RPMI7951 (cell line): ENCODE results near the gene CD4. TPM values are rescaled to one million over a fixed set of nuclear protein-coding genes. Genes with fewer than 3 reads are reported as not detected.

Experiments used
- DNase-seq: peaks from one replicate; pipeline ENCODE4 v3.0.0-alpha.2; 2012; ENCODE audit warnings: low read depth
- total RNA-seq: library from RNA; depleted of rRNA; stranded (reverse); fragments of >200 nt; shearing (Covaris generic); gene quantifications from 2 replicates; pipeline ENCODE4 v1.2.3, GENCODE V29; 2014

The CD4 gene
- total RNA-seq, 1 experiment from 2014 or later: 5.4 TPM

GRCh38 chr12:6813363-6813762 lies 24.0 kb downstream of the CD4 start:
- DNase-seq: no peak

- DNase-seq: no peak
These were observed 27.3 kb downstream of the CD4 start for GRCh38 chr12:6816598-6816997.

- DNase-seq: no peak
These were observed 27.8 kb downstream of the CD4 start for GRCh38 chr12:6817098-6817497.

- no peak for DNase-seq
These were observed 28.4 kb downstream of the CD4 start for GRCh38 chr12:6817662-6818157.

GRCh38 chr12:6818222-6818621 lies 28.9 kb downstream of the CD4 start:
- no peak for DNase-seq

GRCh38 chr12:6818645-6819044 lies 29.3 kb downstream of the CD4 start:
- DNase-seq: no peak

- no peak for DNase-seq
These were observed 30.0 kb downstream of the CD4 start for GRCh38 chr12:6819106-6820030.

- no peak for DNase-seq
These were observed 30.8 kb downstream of the CD4 start for GRCh38 chr12:6820166-6820565.

- peak; percentile 43 for DNase-seq
These were observed 32.5 kb downstream of the CD4 start, which contains the start of gene GPR162 for GRCh38 chr12:6821591-6822425. TSS of gene GPR162 (plus strand) at chr12:6821821. CDS start at chr12:6823899, 2,078 bp downstream.

GRCh38 chr12:6822426-6823135 lies 33.3 kb downstream of the CD4 start:
- DNase-seq: no peak

GRCh38 chr12:6823182-6824084 lies 34.1 kb downstream of the CD4 start:
- DNase-seq: no peak

GRCh38 chr12:6824085-6824775 lies 34.9 kb downstream of the CD4 start:
- no peak for DNase-seq

- DNase-seq: peak; percentile 46
These were observed 35.6 kb downstream of the CD4 start for GRCh38 chr12:6824901-6825381.

GRCh38 chr12:6825398-6826124 lies 36.2 kb downstream of the CD4 start:
- peak; percentile 77 for DNase-seq

- no peak for DNase-seq
These were observed 36.9 kb downstream of the CD4 start for GRCh38 chr12:6826125-6826733.

- DNase-seq: no peak
These were observed 37.6 kb downstream of the CD4 start for GRCh38 chr12:6826734-6827436.

GRCh38 chr12:6827437-6827911 lies 38.1 kb downstream of the CD4 start:
- peak; percentile 80 for DNase-seq
